DMS 273 (cell line): ENCODE measurements around the gene ZBTB38.

Experiments
- DNase-seq: peaks from one replicate; lab custom pipeline; 2025; ENCODE audit not compliant: unreplicated experiment; lab: John Stamatoyannopoulos, UW

Gene ZBTB38

GRCh38 chr3:141403576-141403975, 35.3 kb downstream of the ZBTB38 start:
- DNase-seq: no peak

DNA sequence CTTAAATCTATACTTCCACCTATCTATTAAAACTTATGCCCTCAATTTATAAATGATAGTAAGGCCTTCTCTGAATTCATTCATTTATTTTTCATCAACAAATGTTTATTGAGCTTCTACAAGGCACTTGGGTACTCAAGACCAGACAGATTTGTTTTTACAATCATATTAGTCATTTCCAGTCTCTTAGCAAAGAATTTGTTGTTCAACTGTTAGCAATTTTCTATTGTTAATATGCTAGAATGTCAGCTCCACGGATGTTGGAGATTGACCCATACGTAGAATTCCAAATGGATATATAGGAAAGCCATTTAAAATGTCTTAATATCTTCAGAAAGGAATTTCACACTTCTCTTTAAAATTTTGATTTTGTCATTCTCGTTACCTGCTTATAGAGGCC, 36.7 kb downstream of the ZBTB38 start:
- no peak for DNase-seq

GRCh38 chr3:141405591-141405990, 37.3 kb downstream of the ZBTB38 start:
- DNase-seq: no peak

GRCh38 chr3:141406265-141406664, 38.0 kb downstream of the ZBTB38 start:
- no peak for DNase-seq

GRCh38 chr3:141407047-141407446, 38.7 kb downstream of the ZBTB38 start:
- peak; percentile 64 for DNase-seq

DNA sequence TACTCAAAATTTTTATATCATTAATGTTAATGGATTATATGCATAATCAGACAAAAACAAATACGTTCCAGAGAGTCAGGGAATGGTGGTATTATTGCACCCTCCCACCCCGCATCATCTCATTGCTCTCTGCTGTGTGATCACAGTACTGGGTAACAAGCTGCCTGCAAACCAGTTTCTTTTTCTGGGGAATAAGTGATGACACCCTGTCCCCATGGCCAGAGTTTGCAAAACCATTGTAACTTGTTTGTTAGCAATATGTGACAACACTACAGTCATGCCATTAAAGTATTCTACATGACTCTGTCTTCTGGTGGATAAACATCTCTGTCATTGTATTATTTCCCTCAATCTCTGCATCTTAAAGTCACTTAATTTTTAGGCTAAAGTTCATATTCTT, 39.5 kb downstream of the ZBTB38 start:
- no peak for DNase-seq

DNA sequence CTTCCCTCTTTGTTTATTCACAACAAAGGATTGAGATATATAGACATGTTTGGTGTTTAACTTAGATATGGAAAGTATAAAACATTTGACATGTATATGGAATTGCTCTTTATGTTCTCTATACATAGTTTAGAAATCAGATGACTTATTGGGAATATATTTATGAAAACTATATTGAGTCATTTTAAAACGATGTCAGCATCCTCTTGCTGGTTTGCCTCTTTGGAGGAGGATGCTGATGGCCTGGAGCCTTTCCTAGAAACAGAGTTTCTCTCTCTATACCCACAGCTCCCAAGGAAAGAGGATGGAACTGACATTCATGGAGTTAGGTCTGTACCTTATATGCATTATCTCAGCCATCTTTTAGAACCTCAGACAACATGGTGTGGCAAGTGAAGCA, 40.3 kb downstream of the ZBTB38 start:
- DNase-seq: no peak

- DNase-seq: no peak
These were observed 41.6 kb downstream of the ZBTB38 start for GRCh38 chr3:141409940-141410241.

- peak; percentile 85 for DNase-seq
These were observed 42.1 kb downstream of the ZBTB38 start for GRCh38 chr3:141410408-141410807.

GRCh38 chr3:141410846-141411245, 42.5 kb downstream of the ZBTB38 start:
- peak; percentile 62 for DNase-seq

DNA sequence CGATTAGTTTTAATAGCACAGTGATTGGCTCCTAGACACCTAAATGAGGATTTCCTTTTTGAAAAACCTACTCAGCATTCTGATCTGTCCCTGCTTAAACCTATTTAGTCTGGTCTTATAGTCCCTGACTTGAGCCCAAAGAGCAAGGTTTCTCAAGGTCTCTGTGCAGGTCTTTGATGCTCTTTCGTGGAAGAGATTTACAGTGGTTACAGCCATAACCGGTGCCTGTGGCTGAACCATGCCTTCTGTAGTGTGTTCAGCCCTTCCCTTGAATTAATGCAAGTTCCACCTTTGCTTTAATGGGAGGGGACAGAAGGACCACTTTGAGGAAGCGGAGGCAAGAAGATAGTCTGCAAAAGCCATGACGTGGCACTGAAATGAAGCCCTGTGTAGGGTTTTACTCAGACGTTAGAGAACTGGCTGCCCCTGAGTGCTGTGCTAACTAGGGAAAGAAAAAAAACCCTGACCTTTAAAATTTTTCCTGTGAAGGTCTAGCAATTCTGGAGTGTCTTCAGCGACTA, 43.0 kb downstream of the ZBTB38 start:
- peak; percentile 51 for DNase-seq

- DNase-seq: peak; percentile 77
These were observed 44.0 kb downstream of the ZBTB38 start for GRCh38 chr3:141412087-141412935.

GRCh38 chr3:141412936-141413354, 44.6 kb downstream of the ZBTB38 start:
- no peak for DNase-seq

GRCh38 chr3:141413391-141413790, 45.1 kb downstream of the ZBTB38 start:
- no peak for DNase-seq

DNA sequence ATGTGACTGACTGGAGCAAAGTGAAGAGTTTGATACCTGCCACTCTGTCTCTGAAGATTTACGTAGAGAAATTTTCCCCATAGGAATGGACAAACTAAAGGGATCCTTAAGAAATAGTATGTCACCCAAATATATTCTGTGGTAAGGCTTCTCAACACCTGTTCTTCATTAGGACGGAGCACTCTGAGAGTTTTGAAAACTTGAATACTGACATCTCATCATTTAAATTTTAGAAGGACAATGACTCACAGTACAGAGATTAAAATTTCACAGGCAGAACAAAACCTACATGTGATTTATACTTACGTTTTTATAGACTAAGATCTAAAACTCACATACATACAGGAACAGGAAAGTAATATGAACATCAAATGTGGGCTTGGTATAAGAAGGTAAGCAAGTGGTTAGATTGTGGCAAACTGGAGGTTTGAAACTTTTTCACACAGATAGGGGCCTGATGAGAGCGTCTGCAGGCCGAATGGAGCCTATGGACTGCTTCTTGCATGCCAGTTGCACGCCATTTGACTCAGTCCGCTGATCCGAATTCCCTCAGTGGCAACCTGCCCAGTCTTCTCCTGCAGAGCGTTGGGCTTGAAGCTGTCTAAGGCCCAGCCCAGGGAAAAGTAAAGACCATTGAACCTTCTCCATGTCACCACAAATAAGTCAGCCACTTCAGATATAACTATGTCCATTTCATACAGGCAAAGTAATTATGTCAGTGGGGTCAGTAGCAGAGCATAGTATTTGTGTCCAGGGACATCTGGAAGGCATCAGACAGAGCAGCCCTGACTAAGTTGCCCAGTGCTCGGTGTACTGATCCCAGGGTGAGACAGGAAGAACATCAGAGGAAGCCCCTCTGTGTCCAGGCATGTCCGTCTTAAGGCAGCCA, 45.7 kb downstream of the ZBTB38 start:
- no peak for DNase-seq

DNA sequence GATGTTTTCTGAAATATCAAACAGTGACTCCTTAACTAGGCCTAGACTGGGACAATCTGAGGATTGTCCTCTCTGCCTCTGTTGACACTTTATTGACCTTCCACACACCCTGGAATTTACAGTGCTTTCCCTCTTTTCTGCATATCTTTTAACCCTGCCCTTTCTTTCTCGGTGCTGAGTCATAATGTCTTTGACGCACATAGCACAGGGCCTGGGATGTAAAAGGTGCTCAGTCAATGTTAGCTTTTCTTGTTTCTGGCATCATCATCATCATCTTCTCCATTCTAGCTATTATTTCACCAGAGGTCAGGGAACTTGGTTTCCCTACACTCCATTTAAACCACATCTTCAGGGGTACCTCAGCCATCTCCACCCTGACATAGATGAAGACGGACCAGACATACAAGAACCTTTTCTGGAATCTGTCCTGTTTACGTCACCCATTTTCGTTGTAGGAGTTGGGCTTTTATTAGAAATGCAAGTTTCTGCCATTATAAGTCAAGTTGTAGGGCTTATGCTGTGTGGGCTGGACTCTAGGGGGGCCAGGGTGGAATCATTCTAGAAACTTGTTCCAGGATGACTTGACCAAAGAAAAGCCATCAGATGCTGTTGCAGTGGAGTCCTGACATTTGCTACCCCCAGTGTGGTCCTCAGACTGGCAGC, 46.6 kb downstream of the ZBTB38 start:
- no peak for DNase-seq

DNA sequence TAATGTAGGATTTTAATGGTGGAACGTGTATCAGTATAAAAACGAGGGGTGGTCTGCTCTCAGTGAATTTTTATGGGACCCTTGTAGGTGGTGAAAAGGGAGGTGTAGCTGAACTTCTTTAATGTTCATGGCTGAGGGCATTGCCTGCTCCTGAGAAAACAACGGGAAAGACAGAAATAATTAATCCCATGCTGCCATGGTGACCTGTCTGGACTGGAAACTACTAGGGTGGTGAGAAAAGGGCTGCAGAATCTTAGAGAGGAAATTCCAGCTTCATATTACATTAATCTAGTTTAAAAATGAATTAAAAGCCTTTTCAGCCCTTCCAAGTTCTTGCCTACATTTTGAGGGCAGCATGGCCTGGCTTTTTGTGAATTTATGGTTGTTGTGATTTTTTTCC, 47.6 kb downstream of the ZBTB38 start:
- DNase-seq: no peak
